Psoas muscle (tissue), 8 donors: ENCODE results near the gene FUS. TPM values are rescaled to one million over a fixed set of nuclear protein-coding genes. Genes with fewer than 3 reads are reported as not detected.
"Not testable (repeated sequence)": the region's sequence is repeated elsewhere in the genome, so short reads cannot be mapped to it uniquely, and the experiment has no call there.

Experiments
- ATAC-seq, 4 donors: fragments of 200-7000 bp; cut with Tn5 transposase; one replicate each; pipeline ENCODE4 v1.9.1; 2020; ENCODE audit warnings: moderate library complexity in 3 of 4, mild to moderate bottlenecking in 2 of 4
- DNase-seq, 2 donors: peaks; one replicate each; pipeline ENCODE4 v3.0.0-alpha.2; 2020
- H3K27ac ChIP-seq: fragments of 200-600 bp; one replicate; pipeline ENCODE4 v1.8.0; 2022
- H3K27me3 ChIP-seq, 3 donors: fragments of 200-600 bp in 1 of 3; one replicate each; pipeline versions ENCODE4 v1.6.1 to v1.8.0; 2013 to 2022; ENCODE audit warnings: low read length in 2 of 3, mild to moderate bottlenecking in 2 of 3, moderate library complexity in 1 of 3; ENCODE audit not compliant: insufficient read depth in 3 of 3
- H3K36me3 ChIP-seq, 2 donors: fragments of 200-600 bp in 1 of 2; one replicate each; pipeline versions ENCODE4 v1.6.1 to v1.8.0; 2013 to 2022; ENCODE audit warnings: low read depth in 1 of 2, mild to moderate bottlenecking in 1 of 2, moderate library complexity in 1 of 2; ENCODE audit not compliant: insufficient read depth in 1 of 2
- H3K4me1 ChIP-seq: fragments of 200-600 bp; one replicate; pipeline ENCODE4 v1.8.0; 2022
- H3K4me3 ChIP-seq: fragments of 200-600 bp; one replicate; pipeline ENCODE4 v1.8.0; 2022; ENCODE audit warnings: mild to moderate bottlenecking
- H3K9me3 ChIP-seq: fragments of 200-600 bp; one replicate; pipeline ENCODE4 v1.8.0; 2022
- WGBS, 3 donors: extraction: QIAGEN DNeasy Blood & Tissue Kit; methylation state at CpG; one replicate each; pipeline versions ENCODE4 v1.1.6 to v1.1.7; 2013; 5-methylcytosine and 5-hydroxymethylcytosine counted together
- intact Hi-C, 2 donors: fragments of 100-400 bp; cut with DNase I; formaldehyde crosslinking; loops; one replicate each; pipeline versions ENCODE4 v1.11.0 to v1.14.2; 2022
- polyA plus RNA-seq, 3 donors: library from polyadenylated mRNA; stranded (reverse); fragments of 200-250 nt; gene quantifications; one replicate each; pipeline ENCODE4 v1.2.3, GENCODE V29; 2013
- total RNA-seq, 4 donors: library from RNA; stranded (reverse); fragmentation: NEBNext Ultra II Directional in 2 of 4; extraction: Animal tissue kit (Norgen Biotek cat#: 25700) in 2 of 4; gene quantifications; one replicate each; pipeline versions ENCODE4 v1.2.1 to v1.2.4, GENCODE V29; 2021 to 2023
- TF ChIP-seq, protein P1 (sequence below): fragments of 200-600 bp; IDR thresholded peaks from one replicate; pipeline ENCODE4 v1.8.0; 2022; ENCODE audit warnings: antibody characterized with exemption
- donor health status: healthy with polysubstance abuse.
- donor health status: DM: no; HTN: no; CAD: no; lungs with moderate emphysema.
- donor health status: Bipolar disorder and iron deficiency.
- donor health status: healthy.
- donor health status: DM: yes; HTN: yes; CAD: no.
- donor health status: DM: no; HTN: no; CAD: no.
- donor health status: DM: no; HTN: no; CAD: no.
- donor health status: DM: yes; HTN: yes; CAD: no.

Gene FUS
- total and polyA plus RNA-seq, 7 donors = 117 to 246 (median 159) TPM

- H3K4me3 ChIP-seq = no peak overlapping the region
- H3K27me3 ChIP-seq = no peaks in the 10 kb centered on the region
- TF ChIP-seq, protein P1, sequence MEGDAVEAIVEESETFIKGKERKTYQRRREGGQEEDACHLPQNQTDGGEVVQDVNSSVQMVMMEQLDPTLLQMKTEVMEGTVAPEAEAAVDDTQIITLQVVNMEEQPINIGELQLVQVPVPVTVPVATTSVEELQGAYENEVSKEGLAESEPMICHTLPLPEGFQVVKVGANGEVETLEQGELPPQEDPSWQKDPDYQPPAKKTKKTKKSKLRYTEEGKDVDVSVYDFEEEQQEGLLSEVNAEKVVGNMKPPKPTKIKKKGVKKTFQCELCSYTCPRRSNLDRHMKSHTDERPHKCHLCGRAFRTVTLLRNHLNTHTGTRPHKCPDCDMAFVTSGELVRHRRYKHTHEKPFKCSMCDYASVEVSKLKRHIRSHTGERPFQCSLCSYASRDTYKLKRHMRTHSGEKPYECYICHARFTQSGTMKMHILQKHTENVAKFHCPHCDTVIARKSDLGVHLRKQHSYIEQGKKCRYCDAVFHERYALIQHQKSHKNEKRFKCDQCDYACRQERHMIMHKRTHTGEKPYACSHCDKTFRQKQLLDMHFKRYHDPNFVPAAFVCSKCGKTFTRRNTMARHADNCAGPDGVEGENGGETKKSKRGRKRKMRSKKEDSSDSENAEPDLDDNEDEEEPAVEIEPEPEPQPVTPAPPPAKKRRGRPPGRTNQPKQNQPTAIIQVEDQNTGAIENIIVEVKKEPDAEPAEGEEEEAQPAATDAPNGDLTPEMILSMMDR = no peak
- H3K36me3 ChIP-seq = no peaks in the 10 kb centered on the region
- DNase-seq (no peak), ATAC-seq (no peak)
- no peaks in the 10 kb centered on the region for H3K9me3 ChIP-seq
- intact Hi-C loops = no loop called here
- 26 to 45% (median 36%) methylated on average over 8 of the region's 8 CpGs for WGBS, 3 donors
- no peaks in the 10 kb centered on the region for H3K4me1 ChIP-seq
- H3K27ac ChIP-seq = no peak overlapping the region
These were observed 22.8 kb upstream of the FUS start for GRCh38 chr16:31157136-31157535.

DNA sequence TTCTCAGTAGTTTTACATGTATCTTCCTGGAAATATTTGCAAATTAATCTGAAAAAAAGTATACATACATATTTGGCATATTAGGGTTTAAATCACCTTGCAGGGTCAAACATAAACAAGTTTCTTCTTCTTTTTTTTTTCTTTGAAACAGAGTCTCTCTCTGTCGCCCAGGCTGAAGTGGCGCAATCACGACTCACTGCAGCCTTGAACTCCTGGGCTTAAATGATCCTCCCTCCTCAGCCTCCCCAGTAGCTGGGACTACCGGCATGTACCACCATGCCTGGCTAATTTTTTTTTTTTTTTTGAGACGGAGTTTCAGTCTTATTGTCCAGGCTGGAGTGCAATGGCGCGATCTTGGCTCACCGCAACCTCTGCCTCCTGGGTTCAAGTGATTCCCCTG lies 12.6 kb upstream of the FUS start:
- intact Hi-C loops = no loop called here
- no peaks in the 10 kb centered on the region for H3K36me3 ChIP-seq
- no peak overlapping the region for H3K27ac ChIP-seq
- 86 to 94% (median 89%) methylated on average over 8 of the region's 8 CpGs for WGBS, 3 donors
- H3K4me1 ChIP-seq = no peaks in the 10 kb centered on the region
- no peaks in the 10 kb centered on the region for H3K9me3 ChIP-seq
- TF ChIP-seq, protein P1 = no peak
- H3K27me3 ChIP-seq = no peaks in the 10 kb centered on the region
- no peak for DNase-seq
- ATAC-seq = no peak
- no peak overlapping the region for H3K4me3 ChIP-seq

GRCh38 chr16:31168848-31169247 lies 11.1 kb upstream of the FUS start:
- H3K4me1 ChIP-seq = no peaks in the 10 kb centered on the region
- intact Hi-C loops = no loop called here
- ATAC-seq = no peak
- H3K27me3 ChIP-seq = no peaks in the 10 kb centered on the region
- H3K27ac ChIP-seq = no peak overlapping the region
- TF ChIP-seq, protein P1 = no peak
- H3K36me3 ChIP-seq = no peaks in the 10 kb centered on the region
- DNase-seq = no peak
- H3K4me3 ChIP-seq = no peak overlapping the region
- WGBS, 3 donors = 65 to 67% (median 66%) methylated on average over 2 of the region's 2 CpGs
- no peaks in the 10 kb centered on the region for H3K9me3 ChIP-seq

DNA sequence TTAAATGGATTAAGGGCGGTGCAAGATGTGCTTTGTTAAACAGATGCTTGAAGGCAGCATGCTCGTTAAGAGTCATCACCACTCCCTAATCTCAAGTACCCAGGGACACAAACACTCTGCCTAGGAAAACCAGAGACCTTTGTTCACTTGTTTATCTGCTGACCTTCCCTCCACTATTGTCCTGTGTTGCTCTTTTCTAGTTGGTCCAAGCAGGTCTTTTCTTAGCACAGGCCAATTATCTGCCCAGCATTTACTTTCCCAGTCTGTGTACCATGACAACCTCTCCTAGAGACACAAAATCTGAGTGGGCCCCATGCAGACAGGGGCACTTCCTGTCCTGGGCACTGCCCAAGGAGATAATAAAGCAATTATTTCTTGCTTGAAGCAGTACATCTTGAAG lies 9.9 kb upstream of the FUS start:
- H3K27ac ChIP-seq, H3K9me3 ChIP-seq, intact Hi-C loops: not testable (repeated sequence)

DNA sequence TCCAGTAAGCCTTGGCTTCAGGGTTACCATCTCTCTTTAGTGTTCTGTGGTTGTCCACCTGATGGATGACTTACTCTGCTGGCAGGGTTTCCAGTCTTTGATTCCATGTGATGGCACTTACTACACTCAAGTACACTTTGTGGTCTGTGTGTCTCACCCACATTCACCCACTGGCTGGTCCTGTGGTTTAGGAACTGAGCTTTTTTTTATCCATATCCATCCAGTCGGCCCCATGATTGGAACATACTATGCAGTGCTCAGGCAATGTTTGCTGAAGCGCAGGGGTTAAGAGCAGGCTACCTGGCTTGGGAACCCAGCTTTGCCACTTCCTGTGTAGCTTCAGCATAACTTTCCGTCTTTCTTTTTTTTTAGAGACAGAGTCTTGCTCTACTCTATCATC lies 2.8 kb upstream of the FUS start:
- intact Hi-C loops = no loop called here

More for the DNA sequence above, 9.9 kb upstream of the FUS start:
- not testable (repeated sequence) for H3K4me1 ChIP-seq, DNase-seq, ATAC-seq, H3K4me3 ChIP-seq, H3K27me3 ChIP-seq, H3K36me3 ChIP-seq
- WGBS, 3 donors = no CpG with 5 or more reads among the region's 2 CpGs

More for the DNA sequence above, 2.8 kb upstream of the FUS start:
- H3K4me3 ChIP-seq = no peak overlapping the region
- no peaks in the 10 kb centered on the region for H3K9me3 ChIP-seq
- WGBS, 3 donors = 75 to 82% (median 80%) methylated on average over 3 of the region's 3 CpGs
- peaks cover 14% of the 10 kb centered on the region for H3K4me1 ChIP-seq
- no peaks in the 10 kb centered on the region for H3K36me3 ChIP-seq
- H3K27ac ChIP-seq = no peak overlapping the region
- no peak for ATAC-seq
- TF ChIP-seq, protein P1 = no peak
- H3K27me3 ChIP-seq = no peaks in the 10 kb centered on the region
- no peak for DNase-seq
